ENCODE measurements around the gene SLC45A3.

The SLC45A3 gene

DNA sequence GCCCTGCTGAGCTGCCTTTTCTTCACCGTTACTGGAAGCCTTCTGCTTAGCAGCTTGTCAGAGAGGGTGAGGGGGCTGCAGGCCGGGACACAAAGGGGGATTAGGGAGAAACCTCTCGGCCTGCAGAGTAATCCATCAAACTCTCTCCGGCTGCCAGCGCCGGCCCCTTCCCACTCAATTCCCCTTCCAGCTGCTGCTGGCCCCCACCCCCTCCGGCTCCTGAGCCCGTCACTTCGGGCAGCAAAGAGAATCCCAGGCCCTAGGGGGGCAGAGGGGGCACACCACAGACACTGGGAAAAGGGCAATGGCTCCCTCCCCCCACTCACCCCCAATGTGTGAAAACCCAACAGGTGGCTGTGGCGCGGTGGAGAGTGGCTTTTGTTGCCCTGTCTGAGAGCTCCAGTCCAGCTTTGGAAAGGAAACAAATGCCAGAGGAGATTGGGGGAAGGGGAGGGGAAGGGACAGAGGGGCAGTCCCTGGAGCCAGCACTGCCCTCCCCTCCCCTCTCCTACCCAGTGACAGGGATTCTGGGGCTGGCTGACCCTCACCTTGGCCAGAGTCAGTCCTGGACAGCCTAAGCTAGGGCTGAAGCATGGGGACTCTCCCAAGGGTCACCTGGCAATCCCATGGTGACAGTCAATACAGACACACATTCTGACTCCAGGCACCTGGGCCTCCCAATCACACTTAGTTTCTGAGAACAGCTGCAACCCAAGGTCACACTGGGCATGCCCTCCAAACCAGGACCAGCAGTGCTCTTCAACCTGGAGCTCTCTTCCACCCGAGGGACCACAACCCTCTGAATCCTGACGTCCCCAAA is 9.5 kb downstream of the SLC45A3 start:
- no peak for DNase-seq (ENCODE audit: low read depth)
- H3K4me3 ChIP-seq (ENCODE audit: low read depth, low read length): no peak overlapping the region

- no peak for DNase-seq (ENCODE audit: low read depth)
- H3K4me3 ChIP-seq (ENCODE audit: low read depth, low read length): no peak overlapping the region
These were observed 10.2 kb downstream of the SLC45A3 start for GRCh38 chr1:205670150-205670446.

GRCh38 chr1:205669341-205670149 is 10.8 kb downstream of the SLC45A3 start:
- H3K4me3 ChIP-seq (ENCODE audit: low read depth, low read length): no peak overlapping the region
- DNase-seq (ENCODE audit: low read depth): no peak

DNA sequence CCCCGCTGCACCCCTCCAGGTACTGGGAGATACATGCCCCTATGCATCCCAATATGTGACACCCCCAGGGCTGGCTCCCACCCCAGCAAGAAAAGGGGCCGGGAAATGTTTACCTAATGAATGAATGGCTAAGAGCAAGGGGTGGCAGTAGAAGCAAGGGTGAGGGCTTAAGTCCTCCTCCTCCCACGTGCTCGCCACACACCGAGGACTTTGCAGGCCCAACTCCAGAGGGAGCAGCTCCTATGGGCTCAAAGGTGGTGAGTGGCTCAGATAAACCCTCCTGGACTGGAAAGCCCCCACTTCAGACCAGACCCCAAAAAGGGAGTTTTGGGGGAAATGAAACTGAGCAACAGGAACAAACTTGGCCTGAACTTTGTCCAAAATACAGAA is 11.4 kb downstream of the SLC45A3 start:
- no peak for DNase-seq (ENCODE audit: low read depth)
- H3K4me3 ChIP-seq (ENCODE audit: low read depth, low read length): no peak overlapping the region

DNA sequence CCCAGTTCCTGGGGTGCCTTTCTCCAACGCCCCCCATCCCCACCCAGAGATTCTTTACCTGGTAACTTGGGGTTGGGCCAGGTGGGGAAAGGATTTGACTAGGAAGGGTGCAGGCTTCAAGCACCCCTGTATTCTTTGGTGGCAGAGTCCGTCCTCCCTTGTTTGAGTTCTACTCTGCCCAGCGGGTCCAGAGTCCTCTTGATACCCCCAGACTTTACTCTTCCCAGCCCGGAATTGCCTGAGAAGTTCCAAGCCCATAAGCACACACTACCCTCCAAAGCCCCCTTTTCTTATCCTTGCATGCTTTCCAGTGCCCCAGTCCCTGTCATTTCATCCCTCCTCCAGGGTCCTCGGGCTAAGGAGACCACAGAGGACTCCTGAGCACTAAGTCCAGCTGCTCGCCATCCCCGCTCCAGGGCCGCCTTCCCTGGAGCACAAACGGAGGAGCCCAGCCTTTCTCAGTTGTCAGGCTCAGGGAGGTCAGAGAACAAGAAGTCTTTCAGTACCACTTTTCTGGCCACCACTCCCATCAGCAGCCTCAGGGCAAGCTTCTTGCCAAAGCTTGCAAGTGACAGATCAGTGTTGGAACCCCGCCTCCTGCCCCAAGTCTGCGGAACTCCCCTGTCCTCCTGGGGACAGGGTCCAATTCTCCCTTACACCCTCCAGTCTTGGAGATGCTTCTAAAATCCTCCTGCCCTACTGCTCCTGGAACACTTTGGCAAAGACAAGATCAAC is 12.2 kb downstream of the SLC45A3 start:
- DNase-seq (ENCODE audit: low read depth): no peak
- H3K4me3 ChIP-seq (ENCODE audit: low read depth, low read length): no peak overlapping the region

GRCh38 chr1:205666372-205667166 is 13.7 kb downstream of the SLC45A3 start:
- no peak for DNase-seq (ENCODE audit: low read depth)
- no peak overlapping the region for H3K4me3 ChIP-seq (ENCODE audit: low read depth, low read length)

DNA sequence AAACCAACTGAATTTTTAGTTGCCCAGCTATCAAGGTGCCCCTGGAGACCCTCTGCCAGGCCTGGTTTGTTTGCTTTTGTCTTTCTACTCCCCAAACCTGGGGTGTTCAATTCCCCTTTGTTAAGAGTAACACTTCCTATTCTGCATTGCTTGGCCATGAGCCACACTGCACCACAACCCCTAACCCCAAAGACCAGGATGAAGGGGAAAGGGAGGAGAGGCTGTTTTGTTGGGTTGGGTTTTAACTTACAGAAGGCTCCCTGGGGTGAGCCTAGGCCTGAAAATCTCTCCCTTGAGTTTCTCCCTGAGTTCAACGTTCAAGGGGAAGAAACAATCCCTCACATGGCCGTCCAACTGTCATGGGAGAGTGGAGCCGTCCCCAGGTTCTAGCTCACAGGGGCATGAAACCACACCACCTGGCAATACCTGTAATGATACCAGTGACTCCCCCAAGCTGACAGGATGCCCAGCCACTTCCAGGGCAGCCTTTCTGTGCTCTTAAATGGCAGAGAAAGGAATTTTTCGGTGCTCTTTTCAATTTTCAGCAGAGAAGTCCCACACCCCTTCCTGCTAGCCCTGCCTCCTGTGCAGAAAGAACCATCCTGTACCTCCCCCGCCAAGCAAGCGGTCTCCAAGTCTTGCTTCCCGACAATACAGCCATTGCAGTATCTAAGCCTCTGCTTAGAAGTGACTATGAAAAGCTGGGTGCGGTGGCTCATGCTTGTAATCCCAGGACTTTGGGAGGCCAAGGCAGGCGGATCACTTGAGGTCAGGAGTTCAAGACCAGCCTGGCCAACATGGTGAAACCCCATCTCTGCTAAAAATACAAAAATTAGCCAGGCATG is 14.9 kb downstream of the SLC45A3 start:
- H3K4me3 ChIP-seq (ENCODE audit: low read depth, low read length): no peak overlapping the region
- no peak for DNase-seq (ENCODE audit: low read depth)

DNA sequence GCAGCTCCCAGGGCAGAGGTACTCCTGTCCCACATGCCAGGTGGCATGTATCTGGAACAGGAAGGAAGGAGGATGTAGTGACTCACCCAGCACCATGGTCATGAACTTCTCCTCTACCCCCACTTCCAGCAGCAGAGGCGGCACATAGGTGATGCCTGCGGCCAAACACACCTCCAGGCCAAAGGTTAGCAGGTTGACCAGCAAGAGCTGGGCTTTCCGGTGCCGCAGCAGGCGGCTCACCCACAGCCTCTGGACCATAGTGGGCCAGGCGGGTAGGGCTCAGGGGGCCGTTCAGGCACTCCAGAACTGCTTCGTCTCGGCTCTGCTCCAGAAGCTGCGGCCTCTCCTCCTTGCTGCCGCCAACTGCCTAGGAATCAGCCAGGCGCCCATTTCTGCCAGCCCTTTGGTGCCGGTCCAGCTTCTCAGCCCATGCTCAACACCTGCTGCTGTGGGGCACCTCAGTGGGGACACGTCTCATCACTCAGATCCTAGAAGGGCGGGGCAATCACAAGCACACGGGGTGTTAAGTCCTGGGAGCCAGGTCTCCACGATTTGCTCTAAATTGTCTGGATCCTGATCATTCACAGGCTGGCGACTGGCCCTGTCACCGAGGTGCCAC is 15.8 kb downstream of the SLC45A3 start:
- no peak for DNase-seq (ENCODE audit: low read depth)
- no peak overlapping the region for H3K4me3 ChIP-seq (ENCODE audit: low read depth, low read length)

DNA sequence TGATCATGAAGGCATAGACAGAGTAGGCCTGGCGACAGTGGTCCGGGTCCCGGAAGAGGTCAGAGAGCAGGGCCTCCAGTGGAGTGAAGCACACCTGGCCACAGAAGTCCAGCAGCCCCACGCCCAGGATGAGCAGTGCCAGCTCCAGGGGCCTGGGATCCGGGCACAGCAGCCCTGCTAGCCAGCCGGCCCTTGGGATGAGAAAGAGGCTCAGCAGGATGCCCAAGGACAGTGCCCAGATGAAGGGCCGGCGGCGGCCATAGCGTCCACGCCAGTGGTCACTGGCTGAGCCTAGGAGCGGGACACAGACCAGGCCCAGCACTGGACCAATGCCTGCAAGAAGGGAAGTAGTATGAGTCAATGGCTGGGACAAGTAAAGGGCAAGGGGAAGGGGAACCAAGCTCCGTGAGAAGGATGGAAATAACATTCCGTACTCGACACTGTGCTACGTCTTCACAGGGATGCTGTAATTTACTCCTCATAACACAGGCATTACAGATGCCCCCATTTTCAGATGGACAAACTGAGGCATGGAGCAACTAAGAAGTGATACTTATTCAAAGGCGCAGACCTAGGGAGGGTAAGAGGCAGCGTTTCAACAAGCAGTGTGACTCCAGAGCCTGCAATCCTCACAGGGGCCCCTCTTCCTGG is 16.9 kb downstream of the SLC45A3 start:
- DNase-seq (ENCODE audit: low read depth): no peak
- H3K4me3 ChIP-seq (ENCODE audit: low read depth, low read length): no peak overlapping the region

DNA sequence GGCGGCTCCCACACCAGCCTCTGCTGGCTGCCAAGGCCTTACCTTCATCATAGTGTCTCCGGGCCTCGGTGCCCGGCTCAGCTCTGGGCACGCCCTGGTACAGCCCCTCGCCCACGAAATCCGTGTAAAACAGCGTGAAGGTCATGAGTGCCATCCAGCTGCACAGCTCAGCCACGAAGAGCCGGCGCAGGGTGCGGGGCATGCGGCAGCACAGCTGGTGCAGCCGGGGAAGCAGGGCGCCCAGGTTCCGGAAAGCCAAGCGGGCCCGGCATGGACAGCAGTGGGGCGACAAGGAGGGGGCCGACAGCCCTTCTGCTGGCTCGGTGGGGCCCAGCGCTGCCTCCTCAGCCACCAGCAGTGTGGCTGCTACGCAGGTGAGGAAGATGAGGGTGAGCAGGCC is 17.5 kb downstream of the SLC45A3 start:
- no peak overlapping the region for H3K4me3 ChIP-seq (ENCODE audit: low read depth, low read length)
- DNase-seq (ENCODE audit: low read depth): no peak

- no peak for DNase-seq (ENCODE audit: low read depth)
- no peak overlapping the region for H3K4me3 ChIP-seq (ENCODE audit: low read depth, low read length)
These were observed 18.1 kb downstream of the SLC45A3 start for GRCh38 chr1:205662135-205662738.

DNA sequence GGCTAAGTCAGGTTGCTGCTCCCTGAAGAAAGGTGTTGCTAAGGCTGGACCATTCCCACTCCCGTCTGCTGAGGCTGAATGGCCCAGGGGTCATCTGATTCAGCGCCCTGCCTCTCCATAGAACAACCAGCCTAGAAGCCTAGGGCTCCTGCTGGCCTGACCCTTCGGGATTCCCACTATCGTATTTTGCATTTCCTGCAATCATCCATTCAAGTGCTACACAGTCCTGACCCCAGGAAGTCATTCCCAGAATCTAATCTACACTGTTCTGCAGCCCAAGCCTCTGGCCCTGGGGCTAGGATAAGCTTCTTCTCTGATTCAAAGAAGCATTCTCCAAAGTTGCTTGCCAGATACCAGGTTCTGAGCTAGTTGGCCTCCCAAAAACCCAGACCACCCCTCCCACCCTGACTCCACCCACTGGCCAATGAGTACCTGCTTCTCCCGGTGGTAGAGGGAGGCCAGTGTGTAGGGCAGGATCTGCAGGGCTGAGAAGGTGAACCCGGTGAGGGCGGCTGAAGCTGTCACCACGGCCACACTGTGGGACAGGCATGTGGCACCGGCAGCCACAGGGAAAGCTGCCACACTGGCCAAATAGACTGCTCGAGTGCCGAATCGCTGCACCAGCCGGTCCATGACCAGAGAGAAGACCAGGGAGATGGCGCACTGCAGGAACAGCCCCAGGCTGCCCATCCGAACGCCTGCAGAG is 18.7 kb downstream of the SLC45A3 start:
- H3K4me3 ChIP-seq (ENCODE audit: low read depth, low read length): no peak overlapping the region
- DNase-seq (ENCODE audit: low read depth): no peak

- no peak overlapping the region for H3K4me3 ChIP-seq (ENCODE audit: low read depth, low read length)
- DNase-seq (ENCODE audit: low read depth): no peak
These were observed 19.9 kb downstream of the SLC45A3 start for GRCh38 chr1:205660361-205660760.

- DNase-seq (ENCODE audit: low read depth): no peak
- H3K4me3 ChIP-seq (ENCODE audit: low read depth, low read length): no peak overlapping the region
These were observed 21.2 kb downstream of the SLC45A3 start for GRCh38 chr1:205658943-205659581.

DNA sequence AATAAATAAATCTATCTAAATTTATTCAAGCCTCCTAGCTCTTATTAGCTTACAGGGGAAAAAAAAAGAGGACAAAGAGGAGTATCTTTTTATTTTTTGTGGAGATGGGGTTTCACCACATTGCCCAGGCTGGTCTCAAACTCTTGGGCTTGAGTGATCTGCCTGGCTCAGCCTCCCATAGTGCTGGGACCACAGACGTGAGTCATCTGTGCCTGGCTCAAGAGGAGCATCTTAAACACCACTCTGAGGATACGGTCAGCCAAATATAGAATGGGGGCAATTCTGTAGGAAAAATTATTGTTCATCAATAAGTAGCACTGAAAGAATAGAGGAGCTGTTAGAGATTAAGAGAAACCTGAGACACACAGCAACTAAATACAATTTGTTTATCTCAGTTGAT is 24.1 kb downstream of the SLC45A3 start:
- no peak for DNase-seq (ENCODE audit: low read depth)
- H3K4me3 ChIP-seq (ENCODE audit: low read depth, low read length): no peak overlapping the region

- H3K4me3 ChIP-seq (ENCODE audit: low read depth, low read length): no peak overlapping the region
- DNase-seq (ENCODE audit: low read depth): no peak
These were observed 27.3 kb downstream of the SLC45A3 start for GRCh38 chr1:205652984-205653383.

Measured in skeletal muscle cell (primary cell).